Adrenal gland (tissue), 5 donors: ENCODE data around the gene ANKRD37.

ENCODE experiments used
- POLR2A ChIP-seq, 2 donors: fragments of 450-650 bp; IDR thresholded peaks; one replicate each; pipeline ENCODE4 v1.6.1; 2017; ENCODE audit warnings: antibody characterized with exemption in 2 of 2, mild to moderate bottlenecking in 2 of 2, moderate library complexity in 1 of 2
- TF ChIP-seq, protein P1 (sequence below), 6 experiments: fragments of 450-650 bp in 4 of 6; fragments of 200-600 bp in 2 of 6; sonication (generic) in 1 of 6; IDR thresholded peaks; 1 replicate in 5 of 6; 2 replicates in 1 of 6; pipeline versions ENCODE4 v1.5.1 to v1.8.0; 2016 to 2021; ENCODE audit warnings: antibody characterized with exemption in 6 of 6, mild to moderate bottlenecking in 2 of 6, moderate library complexity in 1 of 6
- donor health status: DM: no; HTN: no; CAD: no.

DNA sequence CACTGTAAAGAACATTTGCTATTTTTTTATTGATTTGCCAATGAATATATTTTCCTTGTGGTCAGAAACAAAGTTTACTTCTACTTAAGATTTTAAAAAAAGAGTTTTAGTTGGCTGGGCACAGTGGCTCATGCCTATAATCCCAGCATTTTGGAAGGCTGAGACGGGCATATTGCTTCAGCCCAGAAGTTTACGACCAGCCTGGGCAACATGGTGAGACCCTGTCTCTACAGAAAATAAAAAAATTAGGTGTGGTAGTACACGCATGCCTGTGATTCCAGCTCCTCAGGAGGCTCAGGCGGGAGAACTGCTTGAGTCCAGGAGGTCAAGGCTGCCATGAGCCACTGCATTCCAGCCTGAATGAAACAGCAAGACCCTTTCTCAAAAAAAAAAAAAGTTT is 37.7 kb upstream of the ANKRD37 start:
- TF ChIP-seq, protein P1, sequence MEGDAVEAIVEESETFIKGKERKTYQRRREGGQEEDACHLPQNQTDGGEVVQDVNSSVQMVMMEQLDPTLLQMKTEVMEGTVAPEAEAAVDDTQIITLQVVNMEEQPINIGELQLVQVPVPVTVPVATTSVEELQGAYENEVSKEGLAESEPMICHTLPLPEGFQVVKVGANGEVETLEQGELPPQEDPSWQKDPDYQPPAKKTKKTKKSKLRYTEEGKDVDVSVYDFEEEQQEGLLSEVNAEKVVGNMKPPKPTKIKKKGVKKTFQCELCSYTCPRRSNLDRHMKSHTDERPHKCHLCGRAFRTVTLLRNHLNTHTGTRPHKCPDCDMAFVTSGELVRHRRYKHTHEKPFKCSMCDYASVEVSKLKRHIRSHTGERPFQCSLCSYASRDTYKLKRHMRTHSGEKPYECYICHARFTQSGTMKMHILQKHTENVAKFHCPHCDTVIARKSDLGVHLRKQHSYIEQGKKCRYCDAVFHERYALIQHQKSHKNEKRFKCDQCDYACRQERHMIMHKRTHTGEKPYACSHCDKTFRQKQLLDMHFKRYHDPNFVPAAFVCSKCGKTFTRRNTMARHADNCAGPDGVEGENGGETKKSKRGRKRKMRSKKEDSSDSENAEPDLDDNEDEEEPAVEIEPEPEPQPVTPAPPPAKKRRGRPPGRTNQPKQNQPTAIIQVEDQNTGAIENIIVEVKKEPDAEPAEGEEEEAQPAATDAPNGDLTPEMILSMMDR (IDR thresholded peaks at IDR 0.05): no peak
- no peak for TF ChIP-seq POLR2A (IDR thresholded peaks at IDR 0.05)
